ENCODE results near the gene GNLY.

- TF ChIP-seq CTCF (IDR thresholded peaks at IDR 0.05; ENCODE audit: low read depth, low read length): no peak
- no peak for TF ChIP-seq MAX (IDR thresholded peaks at IDR 0.05; ENCODE audit: low read depth, low read length)
- no peak for TF ChIP-seq POLR2A (IDR thresholded peaks at IDR 0.05; ENCODE audit: extremely low read depth, insufficient read length)
Measured at GRCh38 chr2:85656468-85656867, 37.7 kb upstream of the GNLY start.
